GM19395 (cell line): ENCODE measurements around the gene UBFD1.
"Not testable (repeated sequence)": the region's sequence is repeated elsewhere in the genome, so short reads cannot be mapped to it uniquely, and the experiment has no call there.

ENCODE experiments used
- ATAC-seq: cut with Tn5 transposase; IDR thresholded peaks from one replicate; pipeline ENCODE4 v1.9.1; 2021; ENCODE audit warnings: mild to moderate bottlenecking, moderate library complexity; ENCODE audit not compliant: unreplicated experiment

Gene UBFD1

DNA sequence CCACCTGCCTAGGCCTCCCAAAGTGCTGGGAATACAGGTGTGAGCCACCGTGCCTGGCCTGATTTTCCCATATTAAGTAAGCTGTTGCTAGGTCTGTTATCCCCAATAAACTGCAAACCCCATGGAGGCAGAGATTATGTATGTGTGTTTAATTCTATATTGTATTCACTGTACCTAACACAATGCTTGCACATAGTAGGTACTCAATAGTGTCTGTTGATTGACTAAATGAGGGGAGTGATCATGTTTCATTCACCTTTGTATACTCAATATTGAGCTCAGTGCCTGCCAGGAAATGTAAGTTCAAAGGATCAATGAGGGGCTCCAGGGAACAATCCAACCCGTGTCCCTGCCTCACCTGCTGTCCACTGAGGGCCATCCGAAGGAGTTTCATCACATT lies 32.6 kb upstream of the UBFD1 start:
- no peak for ATAC-seq

DNA sequence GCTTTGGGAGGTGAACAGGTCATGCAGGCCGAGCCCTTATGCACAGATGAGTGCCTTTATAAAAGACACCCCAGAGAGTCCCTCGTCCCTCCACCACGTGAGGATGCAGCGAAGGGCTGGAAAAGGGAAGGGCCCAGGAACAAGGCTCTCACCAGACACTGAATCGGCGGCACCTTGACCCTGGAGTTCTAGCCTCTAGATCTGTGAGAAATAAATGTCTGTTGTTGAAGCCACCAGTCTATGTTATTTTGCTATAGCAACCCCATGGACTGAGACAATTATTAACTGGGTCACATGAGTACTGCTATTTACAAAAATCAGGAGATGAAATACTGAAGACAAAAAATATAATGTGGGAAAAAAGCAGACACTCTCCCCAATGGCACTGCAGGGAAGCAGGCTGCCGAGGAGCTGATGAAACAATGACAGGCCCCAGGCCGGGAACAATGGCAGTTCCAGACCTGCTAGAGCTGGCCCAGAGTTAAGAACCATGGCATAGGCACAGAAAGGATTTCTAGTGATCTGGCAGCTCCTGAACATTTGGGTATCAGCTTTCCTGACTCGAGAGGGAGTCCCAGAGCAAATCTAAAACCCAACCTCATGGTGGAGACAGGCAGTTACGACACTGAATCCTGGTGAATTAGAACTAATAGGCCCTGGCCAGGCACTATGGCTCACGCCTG lies 29.4 kb upstream of the UBFD1 start:
- ATAC-seq, result no peak

GRCh38 chr16:23528644-23529310 lies 28.8 kb upstream of the UBFD1 start:
- no peak for ATAC-seq

- no peak for ATAC-seq
These were observed 27.5 kb upstream of the UBFD1 start for GRCh38 chr16:23530062-23530461.

GRCh38 chr16:23532448-23532847 lies 25.1 kb upstream of the UBFD1 start:
- ATAC-seq, result no peak

- no peak for ATAC-seq
These were observed 22.4 kb upstream of the UBFD1 start for GRCh38 chr16:23534868-23535860.

GRCh38 chr16:23535901-23536300 lies 21.6 kb upstream of the UBFD1 start:
- no peak for ATAC-seq

GRCh38 chr16:23537390-23537789 lies 20.1 kb upstream of the UBFD1 start:
- ATAC-seq, result no peak

- no peak for ATAC-seq
These were observed 18.6 kb upstream of the UBFD1 start for GRCh38 chr16:23538919-23539278.

DNA sequence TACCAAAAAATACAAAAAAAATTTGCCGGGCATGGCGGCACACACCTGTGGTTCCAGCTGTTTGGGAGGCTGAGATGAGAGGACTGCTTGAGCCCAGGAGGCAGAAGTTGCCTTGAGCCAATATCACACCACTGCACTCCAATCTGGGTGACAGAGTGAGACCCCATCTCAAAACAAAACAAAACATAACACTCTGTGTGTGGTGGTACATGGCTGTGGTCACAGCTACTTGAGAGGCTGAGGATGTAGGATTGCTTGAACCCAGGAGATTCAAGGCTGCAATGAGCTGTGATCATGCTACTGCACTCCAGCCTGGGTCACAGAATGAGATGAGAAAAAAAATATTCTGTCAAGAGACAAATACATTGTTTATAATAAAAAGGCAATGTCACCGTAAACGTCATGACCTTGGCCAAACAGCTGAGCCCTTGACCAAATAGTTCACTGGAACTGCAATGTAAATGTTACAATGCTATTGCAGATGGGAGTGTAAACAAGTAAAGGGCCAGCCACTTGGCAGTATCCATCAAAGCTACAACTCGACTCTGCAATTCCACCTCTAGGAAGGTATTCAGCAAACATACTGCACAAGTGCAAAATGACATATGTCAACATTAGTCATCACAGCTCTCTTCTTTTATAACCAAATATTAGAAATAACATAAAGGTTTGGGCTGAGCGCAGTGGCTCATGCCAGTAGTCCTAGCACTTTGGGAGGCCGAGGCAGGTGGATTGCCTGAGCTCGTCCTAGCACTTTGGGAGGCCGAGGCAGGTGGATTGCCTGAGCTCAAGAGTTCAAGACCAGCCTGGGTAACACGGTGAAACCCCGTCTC lies 17.3 kb upstream of the UBFD1 start:
- no peak for ATAC-seq

DNA sequence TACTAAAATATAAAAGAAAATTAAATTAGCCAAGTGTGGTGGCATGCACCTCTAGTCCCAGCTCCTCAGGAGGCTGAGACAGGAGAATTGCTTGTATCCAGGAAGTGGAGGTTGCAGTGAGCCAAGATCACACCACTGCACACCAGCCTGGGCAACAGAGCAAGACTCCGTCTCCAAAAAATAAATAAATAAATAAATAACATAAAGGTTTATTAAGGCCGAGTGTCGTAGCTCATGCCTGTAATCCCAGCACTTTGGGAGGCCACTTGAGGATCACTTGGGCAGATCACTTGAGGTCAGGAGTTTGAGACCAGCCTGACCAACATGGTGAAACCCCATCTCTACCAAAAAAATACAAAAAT lies 16.7 kb upstream of the UBFD1 start:
- not testable (repeated sequence) for ATAC-seq

DNA sequence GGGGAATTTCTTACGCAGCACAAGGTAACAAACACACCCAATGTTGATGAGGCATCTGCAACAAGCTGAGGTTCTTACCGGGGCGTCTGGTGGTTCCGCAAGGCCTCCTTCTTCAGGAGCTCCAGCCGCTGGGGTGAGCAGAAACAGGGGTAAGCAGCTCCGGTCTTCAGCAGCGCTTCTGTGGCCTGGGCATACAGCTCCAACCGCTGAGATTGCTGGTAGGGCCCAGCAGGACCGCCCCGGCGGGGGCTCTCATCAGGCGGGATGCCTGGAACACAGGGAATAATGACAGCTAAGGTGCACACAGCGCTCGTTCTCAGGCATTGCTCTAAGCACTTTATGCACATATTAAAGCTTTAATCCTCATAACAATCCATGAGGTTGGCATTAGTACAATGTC lies 13.1 kb upstream of the UBFD1 start:
- ATAC-seq, result no peak

- ATAC-seq, result no peak
These were observed 7.6 kb upstream of the UBFD1 start for GRCh38 chr16:23549938-23550337.

GRCh38 chr16:23552161-23552560 lies 5.4 kb upstream of the UBFD1 start:
- no peak for ATAC-seq

DNA sequence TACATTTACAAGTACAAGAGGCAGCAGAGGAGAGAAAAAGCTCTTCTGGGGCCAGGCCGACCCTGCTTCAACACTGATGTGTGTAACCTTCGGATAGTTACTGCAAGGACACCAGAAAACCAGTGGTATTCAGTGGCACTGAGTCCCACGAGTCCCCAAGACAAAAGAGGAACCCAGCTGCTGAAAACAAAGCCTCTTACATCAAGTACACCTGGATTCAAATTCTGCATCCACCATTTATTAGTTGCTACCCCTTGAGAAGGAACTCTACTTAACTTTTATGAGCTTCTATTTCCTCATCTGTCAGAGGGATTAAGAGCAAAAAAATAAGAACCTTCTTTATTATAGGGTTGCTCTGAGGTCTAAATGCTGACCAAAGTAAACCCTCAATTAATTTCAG lies 3.0 kb upstream of the UBFD1 start:
- ATAC-seq, result no peak

GRCh38 chr16:23557779-23558702 lies 514 bp downstream of the UBFD1 start:
- ATAC-seq, result peak; percentile 11

- ATAC-seq, result no peak
These were observed 4.1 kb downstream of the UBFD1 start for GRCh38 chr16:23561586-23561985.

- no peak for ATAC-seq
These were observed 5.0 kb downstream of the UBFD1 start for GRCh38 chr16:23562505-23562904.

DNA sequence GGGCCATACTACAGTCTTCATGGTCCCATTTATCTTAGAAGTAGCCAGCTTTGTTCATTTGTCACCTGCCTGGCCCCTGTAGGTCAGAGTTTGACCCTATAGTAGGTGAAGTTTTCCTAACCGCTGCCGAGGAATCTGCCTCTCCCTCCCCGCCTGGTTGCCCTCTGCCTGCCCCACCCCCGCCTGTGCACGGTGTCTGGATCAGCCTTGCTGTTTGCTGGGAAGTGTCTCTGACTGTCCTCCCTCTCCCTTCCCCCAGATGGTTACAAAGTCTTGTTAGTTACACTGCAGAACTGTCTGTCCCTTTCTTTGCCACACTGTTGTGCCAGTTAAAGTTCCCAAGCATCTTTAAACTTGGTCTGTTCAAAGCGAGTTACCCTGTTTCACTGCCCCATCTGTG lies 5.7 kb downstream of the UBFD1 start:
- no peak for ATAC-seq
